ENCODE measurements around the gene LRRK1.
A peak's percentile ranks its signal among the peaks of the same experiment; 100 is the strongest.

Gene LRRK1

DNA sequence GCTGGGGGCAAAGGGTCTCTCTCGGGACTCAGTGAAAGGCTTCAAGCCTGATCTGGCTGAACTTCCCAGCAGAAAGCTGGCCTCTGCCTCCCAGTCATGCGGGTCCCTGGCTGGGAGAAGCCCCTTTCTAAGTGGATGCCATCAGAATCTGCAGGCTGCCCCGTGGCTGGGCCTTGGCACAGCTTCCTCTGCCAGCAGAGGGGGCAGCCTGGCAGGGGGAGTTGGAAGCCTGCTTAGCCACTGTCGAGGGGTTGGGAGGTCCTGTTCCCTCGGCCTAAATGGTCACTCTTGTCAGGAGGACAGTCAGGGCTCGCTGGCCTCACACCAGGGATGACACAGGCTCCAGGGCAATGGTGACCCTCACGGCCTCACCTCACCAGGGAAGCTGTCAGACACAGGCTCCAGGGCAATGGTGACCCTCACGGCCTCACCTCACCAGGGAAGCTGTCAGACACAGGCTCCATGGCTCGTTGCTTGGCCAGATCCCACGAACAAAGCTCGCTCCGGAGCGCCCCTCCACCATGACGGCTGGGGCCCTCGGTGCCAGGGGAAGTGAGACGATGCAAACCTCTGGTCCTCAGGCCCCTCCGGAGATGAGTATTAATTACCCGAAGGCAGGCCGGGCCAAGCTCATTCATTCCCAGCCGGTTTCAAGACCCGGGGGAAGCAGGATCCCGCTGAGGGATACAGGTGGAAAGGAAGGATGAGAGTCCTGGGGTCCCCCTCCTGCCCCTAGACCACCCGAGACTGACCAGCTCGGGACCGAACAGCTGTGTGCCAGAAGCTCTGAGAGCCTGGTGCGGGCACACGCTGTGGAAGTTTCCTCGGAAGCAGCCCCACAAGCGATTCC is 181.7 kb downstream of the LRRK1 start:
- H3K4me3 ChIP-seq (ENCODE audit: insufficient read depth in 1 of 2, low read depth in 1 of 2, low read length in 2 of 2): no peak overlapping the region
- H3K27ac ChIP-seq (ENCODE audit: low read length, poor library complexity, severe bottlenecking): no peak overlapping the region
- H2BK15ac ChIP-seq (ENCODE audit: low read depth, poor library complexity, severe bottlenecking): no peak overlapping the region
- no peak overlapping the region for H3K23ac ChIP-seq (ENCODE audit: low read length in 2 of 2)
- peaks cover 14% of the 10 kb centered on the region for H3K4me1 ChIP-seq (ENCODE audit: control insufficient read depth, insufficient read depth, low read depth, low read length)
- no peak overlapping the region for H3K14ac ChIP-seq (ENCODE audit: low read length in 2 of 2)
- no peaks in the 10 kb centered on the region for H3K9me3 ChIP-seq (ENCODE audit: control insufficient read depth, low read length)
- H2BK5ac ChIP-seq (ENCODE audit: low read depth, low read length, poor library complexity, severe bottlenecking): no peak overlapping the region
- no peak overlapping the region for H2AK5ac ChIP-seq (ENCODE audit: low read length, severe bottlenecking)
- no peak overlapping the region for H2AFZ ChIP-seq (ENCODE audit: low read depth, low read length)
- no peak overlapping the region for H3K9ac ChIP-seq (ENCODE audit: low read length)
- 94% methylated on average over 29 of the region's 29 CpGs for WGBS
- no peak overlapping the region for H2BK12ac ChIP-seq (ENCODE audit: low read length in 2 of 2)
- no peak overlapping the region for H4K91ac ChIP-seq (ENCODE audit: low read length)
- no peak for DNase-seq
- no peak overlapping the region for H3K18ac ChIP-seq (ENCODE audit: low read depth in 1 of 2, low read length in 2 of 2)
- no peak overlapping the region for H3K4me2 ChIP-seq (ENCODE audit: low read length, poor library complexity, severe bottlenecking)
- no peak overlapping the region for H2BK120ac ChIP-seq (ENCODE audit: low read depth, low read length)
- H3K4ac ChIP-seq (ENCODE audit: low read depth in 1 of 2, low read length in 2 of 2): no peak overlapping the region
- H3K36me3 ChIP-seq (ENCODE audit: control insufficient read depth in 1 of 2, insufficient read depth in 2 of 2, low read depth in 1 of 2, low read length in 2 of 2): no peaks in the 10 kb centered on the region
- no peaks in the 10 kb centered on the region for H3K79me1 ChIP-seq (replicated peaks; ENCODE audit: low read length, poor library complexity, severe bottlenecking)
- H3K27me3 ChIP-seq (ENCODE audit: control insufficient read depth in 1 of 2, insufficient read depth in 1 of 2, low read length in 2 of 2): no peaks in the 10 kb centered on the region
- H4K8ac ChIP-seq (ENCODE audit: low read length): no peak overlapping the region

DNA sequence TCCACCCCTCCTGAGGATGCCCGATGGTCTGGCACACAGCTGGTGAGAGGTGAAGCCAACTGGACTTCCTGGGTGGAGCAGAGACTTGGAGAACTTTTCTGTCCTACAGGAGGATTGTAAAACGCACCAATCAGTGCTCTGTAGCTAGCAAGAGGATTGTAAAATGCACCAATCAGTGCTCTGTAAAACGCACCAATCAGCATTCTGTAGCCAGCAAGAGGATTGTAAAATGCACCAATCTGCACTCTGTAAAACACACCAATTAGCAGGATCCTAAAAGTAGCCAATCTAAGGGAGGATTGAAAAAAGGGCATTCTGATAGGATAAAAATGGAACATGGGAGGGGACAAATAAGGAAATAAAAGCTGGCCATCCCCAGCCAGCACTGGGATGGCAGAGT is 182.5 kb downstream of the LRRK1 start:
- no peak overlapping the region for H3K14ac ChIP-seq (ENCODE audit: low read length in 2 of 2)
- no peak overlapping the region for H4K91ac ChIP-seq (ENCODE audit: low read length)
- no peak overlapping the region for H2AFZ ChIP-seq (ENCODE audit: low read depth, low read length)
- no peak overlapping the region for H2AK5ac ChIP-seq (ENCODE audit: low read length, severe bottlenecking)
- no peaks in the 10 kb centered on the region for H3K36me3 ChIP-seq (ENCODE audit: control insufficient read depth in 1 of 2, insufficient read depth in 2 of 2, low read depth in 1 of 2, low read length in 2 of 2)
- H2BK12ac ChIP-seq (ENCODE audit: low read length in 2 of 2): no peak overlapping the region
- no peak overlapping the region for H3K4me2 ChIP-seq (ENCODE audit: low read length, poor library complexity, severe bottlenecking)
- no peak for DNase-seq
- H3K79me1 ChIP-seq (replicated peaks; ENCODE audit: low read length, poor library complexity, severe bottlenecking): no peaks in the 10 kb centered on the region
- H4K8ac ChIP-seq (ENCODE audit: low read length): no peak overlapping the region
- 92% methylated on average over 3 of the region's 3 CpGs for WGBS
- H3K9ac ChIP-seq (ENCODE audit: low read length): no peak overlapping the region
- peaks cover 14% of the 10 kb centered on the region for H3K4me1 ChIP-seq (ENCODE audit: control insufficient read depth, insufficient read depth, low read depth, low read length)
- H3K27me3 ChIP-seq (ENCODE audit: control insufficient read depth in 1 of 2, insufficient read depth in 1 of 2, low read length in 2 of 2): no peaks in the 10 kb centered on the region
- no peak overlapping the region for H2BK5ac ChIP-seq (ENCODE audit: low read depth, low read length, poor library complexity, severe bottlenecking)
- no peak overlapping the region for H3K27ac ChIP-seq (ENCODE audit: low read length, poor library complexity, severe bottlenecking)
- H3K23ac ChIP-seq (ENCODE audit: low read length in 2 of 2): no peak overlapping the region
- H3K4me3 ChIP-seq (ENCODE audit: insufficient read depth in 1 of 2, low read depth in 1 of 2, low read length in 2 of 2): no peak overlapping the region
- no peak overlapping the region for H3K18ac ChIP-seq (ENCODE audit: low read depth in 1 of 2, low read length in 2 of 2)
- H2BK15ac ChIP-seq (ENCODE audit: low read depth, poor library complexity, severe bottlenecking): no peak overlapping the region
- H2BK120ac ChIP-seq (ENCODE audit: low read depth, low read length): no peak overlapping the region
- H3K9me3 ChIP-seq (ENCODE audit: control insufficient read depth, low read length): no peaks in the 10 kb centered on the region
- no peak overlapping the region for H3K4ac ChIP-seq (ENCODE audit: low read depth in 1 of 2, low read length in 2 of 2)

DNA sequence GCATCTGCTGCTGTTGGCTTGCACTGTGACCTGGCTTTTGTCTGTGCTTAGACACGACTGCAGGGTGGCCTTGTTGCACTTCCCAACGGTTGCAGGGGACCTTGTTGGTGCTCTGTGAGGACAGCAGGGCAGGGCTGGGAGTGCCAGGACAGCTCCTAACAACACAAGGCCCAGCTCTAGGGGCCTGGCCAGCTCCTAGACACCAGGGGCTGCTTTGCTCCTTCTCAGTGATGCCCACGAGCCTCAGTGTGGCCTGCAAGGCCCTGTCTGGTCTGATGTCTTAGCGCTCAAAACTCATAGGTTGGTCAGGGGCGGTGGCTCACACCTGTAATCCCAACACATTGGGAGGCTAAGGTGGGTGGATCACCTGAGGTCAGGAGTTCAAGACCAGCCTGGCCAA is 183.6 kb downstream of the LRRK1 start:
- H3K79me1 ChIP-seq (replicated peaks; ENCODE audit: low read length, poor library complexity, severe bottlenecking): no peaks in the 10 kb centered on the region
- H2AK5ac ChIP-seq (ENCODE audit: low read length, severe bottlenecking): no peak overlapping the region
- H3K36me3 ChIP-seq (ENCODE audit: control insufficient read depth in 1 of 2, insufficient read depth in 2 of 2, low read depth in 1 of 2, low read length in 2 of 2): no peaks in the 10 kb centered on the region
- H2BK5ac ChIP-seq (ENCODE audit: low read depth, low read length, poor library complexity, severe bottlenecking): no peak overlapping the region
- no peak overlapping the region for H4K91ac ChIP-seq (ENCODE audit: low read length)
- no peak overlapping the region for H2BK120ac ChIP-seq (ENCODE audit: low read depth, low read length)
- H2BK12ac ChIP-seq (ENCODE audit: low read length in 2 of 2): no peak overlapping the region
- H3K9me3 ChIP-seq (ENCODE audit: control insufficient read depth, low read length): no peaks in the 10 kb centered on the region
- no peak overlapping the region for H3K4ac ChIP-seq (ENCODE audit: low read depth in 1 of 2, low read length in 2 of 2)
- H2BK15ac ChIP-seq (ENCODE audit: low read depth, poor library complexity, severe bottlenecking): no peak overlapping the region
- H3K9ac ChIP-seq (ENCODE audit: low read length): no peak overlapping the region
- H3K27ac ChIP-seq (ENCODE audit: low read length, poor library complexity, severe bottlenecking): no peak overlapping the region
- H3K27me3 ChIP-seq (ENCODE audit: control insufficient read depth in 1 of 2, insufficient read depth in 1 of 2, low read length in 2 of 2): no peaks in the 10 kb centered on the region
- DNase-seq: no peak
- H4K8ac ChIP-seq (ENCODE audit: low read length): no peak overlapping the region
- H3K14ac ChIP-seq (ENCODE audit: low read length in 2 of 2): peak overlapping the region in 1 of 2 experiments; percentile 74
- peaks cover 12% of the 10 kb centered on the region for H3K4me1 ChIP-seq (ENCODE audit: control insufficient read depth, insufficient read depth, low read depth, low read length)
- 85% methylated on average over 5 of the region's 5 CpGs for WGBS
- no peak overlapping the region for H3K4me3 ChIP-seq (ENCODE audit: insufficient read depth in 1 of 2, low read depth in 1 of 2, low read length in 2 of 2)
- H3K23ac ChIP-seq (ENCODE audit: low read length in 2 of 2): no peak overlapping the region
- H3K18ac ChIP-seq (ENCODE audit: low read depth in 1 of 2, low read length in 2 of 2): peak overlapping the region in 1 of 2 experiments; percentile 4
- H2AFZ ChIP-seq (ENCODE audit: low read depth, low read length): no peak overlapping the region
- no peak overlapping the region for H3K4me2 ChIP-seq (ENCODE audit: low read length, poor library complexity, severe bottlenecking)

DNA sequence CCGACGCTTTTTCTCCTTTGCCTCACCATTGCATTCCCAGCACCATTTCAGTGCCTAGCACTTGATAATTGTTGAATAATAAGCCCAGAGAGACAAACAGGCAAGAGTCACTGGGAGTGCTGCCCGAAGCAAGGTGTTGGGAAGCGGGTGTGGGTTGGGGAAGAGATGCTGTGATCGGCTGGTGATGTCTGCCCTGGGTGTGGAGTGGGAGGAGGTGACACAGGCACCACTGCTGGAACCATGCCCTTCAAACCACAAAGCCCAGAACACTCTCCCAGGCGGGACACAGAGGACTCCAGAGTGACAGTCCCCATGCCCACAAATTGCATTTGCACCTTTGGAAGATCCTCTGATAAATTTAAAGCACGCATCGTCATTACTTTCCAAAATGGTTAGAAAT is 184.4 kb downstream of the LRRK1 start:
- Histone ChIP-seq H3K9ac (ENCODE audit: low read length) (no peak overlapping the region), H3K27ac (ENCODE audit: low read length, poor library complexity, severe bottlenecking) (no peak overlapping the region), H3K4ac (ENCODE audit: low read depth in 1 of 2, low read length in 2 of 2) (no peak overlapping the region), H3K4me1 (ENCODE audit: control insufficient read depth, insufficient read depth, low read depth, low read length) (peaks cover 12% of the 10 kb centered on the region), H3K4me3 (ENCODE audit: insufficient read depth in 1 of 2, low read depth in 1 of 2, low read length in 2 of 2) (no peak overlapping the region), H2BK120ac (ENCODE audit: low read depth, low read length) (no peak overlapping the region), H3K18ac (ENCODE audit: low read depth in 1 of 2, low read length in 2 of 2) (no peak overlapping the region), H2AK5ac (ENCODE audit: low read length, severe bottlenecking) (no peak overlapping the region), H2AFZ (ENCODE audit: low read depth, low read length) (no peak overlapping the region), H3K14ac (ENCODE audit: low read length in 2 of 2) (no peak overlapping the region), H3K36me3 (ENCODE audit: control insufficient read depth in 1 of 2, insufficient read depth in 2 of 2, low read depth in 1 of 2, low read length in 2 of 2) (no peaks in the 10 kb centered on the region), H3K4me2 (ENCODE audit: low read length, poor library complexity, severe bottlenecking) (no peak overlapping the region), H4K91ac (ENCODE audit: low read length) (no peak overlapping the region), H3K23ac (ENCODE audit: low read length in 2 of 2) (no peak overlapping the region), H2BK5ac (ENCODE audit: low read depth, low read length, poor library complexity, severe bottlenecking) (no peak overlapping the region), H2BK15ac (ENCODE audit: low read depth, poor library complexity, severe bottlenecking) (no peak overlapping the region), H3K27me3 (ENCODE audit: control insufficient read depth in 1 of 2, insufficient read depth in 1 of 2, low read length in 2 of 2) (no peaks in the 10 kb centered on the region), H3K9me3 (ENCODE audit: control insufficient read depth, low read length) (no peaks in the 10 kb centered on the region), H4K8ac (ENCODE audit: low read length) (no peak overlapping the region), H3K79me1 (replicated peaks; ENCODE audit: low read length, poor library complexity, severe bottlenecking) (no peaks in the 10 kb centered on the region), H2BK12ac (ENCODE audit: low read length in 2 of 2) (no peak overlapping the region)
- WGBS: 88% methylated on average over 7 of the region's 8 CpGs
- DNase-seq: no peak
